Fibroblast of mammary gland (primary cell): ENCODE data around the gene PCSK5.
A peak's percentile ranks its signal among the peaks of the same experiment; 100 is the strongest.

ENCODE experiments used
- DNase-seq: peaks from one replicate; pipeline ENCODE4 v3.0.0-alpha.2; 2010; ENCODE audit warnings: low read depth
- H3K4me3 ChIP-seq: 2 replicates; pipeline ENCODE4 v1.5.1; 2011; ENCODE audit warnings: low read depth, mild to moderate bottlenecking, low read length, moderate library complexity; ENCODE audit not compliant: control insufficient read depth
- TF ChIP-seq, protein P1 (sequence below): conservative IDR thresholded peaks from 2 replicates; pipeline ENCODE4 v1.5.1; 2011; ENCODE audit warnings: low read depth, low read length, inconsistent platforms; ENCODE audit not compliant: control insufficient read depth, insufficient read depth

The PCSK5 gene

DNA sequence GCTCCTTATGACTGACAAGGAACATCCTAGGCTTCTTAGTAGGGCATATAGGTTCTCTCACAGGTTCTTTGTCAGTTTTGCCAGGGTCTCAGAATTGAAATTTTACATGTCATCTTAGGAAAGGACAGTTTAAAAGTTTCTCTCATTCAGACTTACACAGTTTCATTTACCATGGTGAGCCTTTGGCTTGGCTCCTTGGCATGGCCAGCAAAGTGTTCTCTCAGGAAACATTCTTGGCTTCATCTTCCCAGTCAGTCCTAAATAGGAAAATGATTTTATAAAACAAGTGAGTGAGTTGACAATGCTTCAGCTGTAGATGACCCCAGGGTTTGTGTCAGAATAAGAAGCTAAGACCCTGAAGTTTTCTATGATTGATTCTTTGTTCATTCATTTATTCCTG lies 191.6 kb downstream of the PCSK5 start:
- no peak for DNase-seq
- TF ChIP-seq, protein P1, sequence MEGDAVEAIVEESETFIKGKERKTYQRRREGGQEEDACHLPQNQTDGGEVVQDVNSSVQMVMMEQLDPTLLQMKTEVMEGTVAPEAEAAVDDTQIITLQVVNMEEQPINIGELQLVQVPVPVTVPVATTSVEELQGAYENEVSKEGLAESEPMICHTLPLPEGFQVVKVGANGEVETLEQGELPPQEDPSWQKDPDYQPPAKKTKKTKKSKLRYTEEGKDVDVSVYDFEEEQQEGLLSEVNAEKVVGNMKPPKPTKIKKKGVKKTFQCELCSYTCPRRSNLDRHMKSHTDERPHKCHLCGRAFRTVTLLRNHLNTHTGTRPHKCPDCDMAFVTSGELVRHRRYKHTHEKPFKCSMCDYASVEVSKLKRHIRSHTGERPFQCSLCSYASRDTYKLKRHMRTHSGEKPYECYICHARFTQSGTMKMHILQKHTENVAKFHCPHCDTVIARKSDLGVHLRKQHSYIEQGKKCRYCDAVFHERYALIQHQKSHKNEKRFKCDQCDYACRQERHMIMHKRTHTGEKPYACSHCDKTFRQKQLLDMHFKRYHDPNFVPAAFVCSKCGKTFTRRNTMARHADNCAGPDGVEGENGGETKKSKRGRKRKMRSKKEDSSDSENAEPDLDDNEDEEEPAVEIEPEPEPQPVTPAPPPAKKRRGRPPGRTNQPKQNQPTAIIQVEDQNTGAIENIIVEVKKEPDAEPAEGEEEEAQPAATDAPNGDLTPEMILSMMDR = no peak
- no peak overlapping the region for H3K4me3 ChIP-seq

DNA sequence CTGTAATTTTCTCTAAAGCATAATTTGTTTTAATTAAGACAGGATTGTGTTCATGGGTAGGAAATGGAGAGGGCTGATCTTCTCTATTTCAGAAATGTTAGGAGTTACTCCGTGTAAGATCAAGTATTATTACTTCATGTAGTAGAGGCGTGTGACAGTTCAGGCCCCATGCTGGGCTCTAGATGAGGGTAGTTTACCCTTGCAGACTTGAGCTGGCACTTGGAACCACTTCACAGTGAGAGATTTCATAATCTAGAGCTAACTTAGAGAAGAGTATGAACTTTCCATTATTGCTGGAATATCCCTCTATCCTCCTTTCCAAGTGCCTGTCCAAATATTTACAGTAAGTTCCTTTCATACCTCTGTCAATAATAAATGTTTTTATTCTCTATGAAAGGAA lies 195.1 kb downstream of the PCSK5 start:
- DNase-seq = no peak
- H3K4me3 ChIP-seq = no peak overlapping the region
- TF ChIP-seq, protein P1 = no peak

DNA sequence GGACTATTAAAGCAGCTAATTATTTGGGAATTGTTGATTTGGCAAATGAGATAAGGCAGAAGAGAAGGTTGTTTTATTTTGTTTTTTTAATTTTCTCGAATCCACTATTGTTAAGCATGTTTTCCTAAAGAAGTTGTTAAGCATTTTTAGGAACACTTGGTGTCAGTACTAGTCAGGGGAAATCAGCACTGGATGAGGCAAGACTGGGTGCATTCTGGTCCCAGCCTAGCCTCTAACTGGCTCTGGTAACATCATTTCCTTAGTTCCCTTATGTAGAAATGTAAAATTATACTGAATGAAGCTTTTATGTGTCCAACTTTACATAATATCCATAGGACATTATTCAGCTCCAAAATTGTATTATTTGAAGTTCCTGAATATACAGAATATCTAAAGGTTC lies 196.1 kb downstream of the PCSK5 start:
- no peak overlapping the region for H3K4me3 ChIP-seq
- TF ChIP-seq, protein P1 = no peak
- DNase-seq = peak; percentile 16

DNA sequence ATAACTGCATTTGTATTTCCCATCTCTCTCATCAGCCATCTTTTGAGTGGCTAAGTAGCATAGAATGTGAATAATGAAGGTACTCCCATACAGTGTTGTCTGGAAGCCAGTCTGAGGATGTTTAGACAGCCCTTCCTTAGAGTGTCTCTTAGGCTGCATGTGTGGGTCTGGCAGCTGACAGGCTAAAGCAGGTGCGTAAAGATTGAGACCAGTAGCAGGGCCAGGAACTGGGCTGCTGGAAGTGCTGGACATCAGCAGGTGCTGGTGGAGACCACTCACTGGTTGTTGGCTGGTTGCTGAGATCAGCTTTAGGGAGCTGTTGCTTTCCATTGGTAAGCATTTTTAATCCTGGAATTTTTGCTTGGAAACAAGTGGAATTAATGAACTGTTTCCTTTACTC lies 197.5 kb downstream of the PCSK5 start:
- DNase-seq = no peak
- no peak overlapping the region for H3K4me3 ChIP-seq
- TF ChIP-seq, protein P1 = no peak

DNA sequence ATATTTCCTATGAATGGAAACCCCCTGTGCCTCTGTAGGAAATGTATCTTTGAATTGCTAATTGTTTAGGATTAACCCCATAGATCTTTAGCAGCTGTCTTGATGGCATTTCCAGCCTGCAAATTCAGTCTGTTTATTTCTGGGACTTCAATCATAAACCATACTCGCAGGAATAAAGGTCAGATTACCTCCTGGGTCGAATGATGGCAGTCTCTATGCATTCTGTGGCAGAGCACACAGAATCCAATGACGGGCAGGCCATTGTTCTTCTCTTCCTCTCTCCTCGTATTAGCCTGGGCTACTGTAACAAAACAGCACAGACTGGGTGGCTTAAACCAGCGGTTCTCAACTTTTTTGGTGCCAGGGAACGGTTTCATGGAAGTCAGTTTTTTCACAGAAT lies 199.9 kb downstream of the PCSK5 start:
- no peak for DNase-seq
- H3K4me3 ChIP-seq = no peak overlapping the region
- TF ChIP-seq, protein P1 = no peak

DNA sequence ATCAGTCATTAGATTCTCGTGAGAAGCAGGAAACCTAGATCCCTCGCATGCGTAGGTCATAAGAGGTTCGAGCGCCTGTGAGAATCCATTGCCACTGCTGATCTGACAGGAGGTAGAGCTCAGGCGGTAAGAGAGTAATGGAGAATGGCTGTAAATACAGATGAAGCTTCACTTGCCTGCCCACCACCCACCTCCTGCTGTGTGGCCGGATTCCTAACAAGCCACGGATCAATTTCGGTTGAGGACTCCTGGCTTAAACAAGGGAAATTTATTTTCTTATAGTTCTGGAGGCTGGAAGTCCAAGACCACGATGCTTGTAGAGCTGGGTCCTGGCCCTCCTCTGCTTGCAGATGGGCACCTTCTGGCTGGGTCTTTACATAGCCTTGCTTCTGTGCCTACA lies 200.4 kb downstream of the PCSK5 start:
- no peak for DNase-seq
- TF ChIP-seq, protein P1 = no peak

DNA sequence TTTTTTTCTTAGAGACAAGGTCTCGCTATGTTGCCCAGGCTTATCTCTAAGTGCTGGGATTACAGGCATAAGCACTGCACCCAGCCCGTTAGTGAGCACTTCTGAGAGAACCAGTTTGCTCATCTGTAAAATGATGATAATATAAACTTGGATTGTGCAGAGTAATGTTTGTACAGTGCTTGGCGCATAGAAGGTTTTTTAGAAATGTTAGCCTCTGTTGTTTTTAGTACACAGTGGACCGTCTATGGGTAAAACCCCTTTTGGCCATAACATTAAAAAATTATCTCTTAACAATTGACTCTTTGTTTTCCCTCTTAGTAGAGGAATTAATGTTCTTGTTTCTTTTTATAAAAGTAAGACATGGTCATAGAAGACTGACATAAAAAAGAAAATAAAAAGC lies 202.1 kb downstream of the PCSK5 start:
- no peak overlapping the region for H3K4me3 ChIP-seq
- TF ChIP-seq, protein P1 = no peak
- DNase-seq = no peak

More for the DNA sequence above, 200.4 kb downstream of the PCSK5 start:
- no peak overlapping the region for H3K4me3 ChIP-seq
